CD4-positive, alpha-beta T cell treated with Interleukin-17A for 4 hours (primary cell): ENCODE data around the gene LGALS4.
"Not testable (repeated sequence)": the region's sequence is repeated elsewhere in the genome, so short reads cannot be mapped to it uniquely, and the experiment has no call there.

Source experiments
- DNase-seq: peaks from one replicate; pipeline ENCODE4 v3.0.0-alpha.2; 2020; ENCODE audit warnings: mixed read lengths

LGALS4 gene

DNA sequence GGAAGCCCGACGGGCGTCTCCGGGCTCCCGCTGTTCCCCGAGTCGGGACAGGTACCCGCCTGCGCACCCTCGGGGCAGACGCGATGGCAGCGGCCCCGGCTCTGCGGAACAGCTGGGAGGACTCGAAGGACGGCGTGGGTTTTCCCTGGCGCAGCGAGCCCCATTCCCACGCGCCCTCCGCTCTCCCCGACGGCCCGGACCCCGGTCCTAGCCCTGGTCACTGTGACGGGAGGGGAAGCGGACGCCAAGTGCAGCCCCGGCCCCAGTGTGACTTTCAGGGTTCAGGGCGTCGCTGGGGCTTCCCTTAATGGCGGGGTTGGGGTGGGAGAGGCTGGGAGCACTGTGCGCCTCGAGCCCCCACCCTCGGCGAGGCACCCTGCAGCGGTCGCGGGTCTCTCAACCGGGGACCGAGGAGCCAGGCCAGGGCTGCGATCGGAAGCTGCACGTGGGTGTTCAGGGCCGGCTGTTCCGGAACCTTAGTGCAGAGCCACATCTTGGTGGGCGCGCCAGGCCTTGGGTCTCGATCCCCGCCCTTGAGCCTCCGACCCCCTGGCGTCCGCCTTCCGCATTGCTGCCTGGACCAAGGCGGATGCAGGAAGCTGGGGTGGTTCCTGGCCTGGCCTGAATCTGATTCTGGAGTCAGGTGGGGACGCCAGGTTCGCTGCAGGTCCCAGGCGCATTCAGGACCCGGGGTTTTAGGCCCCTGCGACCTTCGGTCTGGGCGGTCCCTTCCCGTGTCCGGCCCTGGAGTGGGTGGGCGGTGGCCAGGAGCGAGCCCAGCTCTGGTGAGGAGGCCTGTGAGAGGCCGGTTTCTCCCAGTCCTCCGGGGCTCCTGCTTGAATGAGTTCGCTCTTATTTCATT lies 20.3 kb downstream of the LGALS4 start:
- DNase-seq, result peak; percentile 59

DNA sequence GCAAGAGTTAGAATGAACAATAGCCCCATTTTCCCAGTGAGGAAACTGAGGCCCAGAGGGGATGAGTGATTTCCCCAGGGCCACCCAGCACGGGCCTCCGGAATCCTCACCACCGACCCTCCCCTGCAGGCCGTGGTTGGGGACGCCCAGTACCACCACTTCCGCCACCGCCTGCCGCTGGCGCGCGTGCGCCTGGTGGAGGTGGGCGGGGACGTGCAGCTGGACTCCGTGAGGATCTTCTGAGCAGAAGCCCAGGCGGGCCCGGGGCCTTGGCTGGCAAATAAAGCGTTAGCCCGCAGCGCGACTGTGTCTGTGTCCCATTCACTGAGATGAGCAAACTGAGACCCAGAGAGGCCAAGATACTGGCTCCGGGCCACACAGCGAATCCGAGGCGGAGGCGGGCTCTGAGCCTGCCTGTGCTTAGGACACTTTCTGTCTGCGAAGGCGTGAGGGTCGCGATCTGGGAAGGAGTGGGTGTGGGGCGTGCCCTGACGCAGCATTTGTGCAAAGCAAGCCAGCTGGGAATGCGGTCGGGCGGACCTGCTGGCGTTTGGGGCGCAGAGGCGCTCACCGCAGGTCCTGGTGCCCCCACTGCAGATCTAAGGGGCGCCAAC lies 21.2 kb downstream of the LGALS4 start:
- not testable (repeated sequence) for DNase-seq

DNA sequence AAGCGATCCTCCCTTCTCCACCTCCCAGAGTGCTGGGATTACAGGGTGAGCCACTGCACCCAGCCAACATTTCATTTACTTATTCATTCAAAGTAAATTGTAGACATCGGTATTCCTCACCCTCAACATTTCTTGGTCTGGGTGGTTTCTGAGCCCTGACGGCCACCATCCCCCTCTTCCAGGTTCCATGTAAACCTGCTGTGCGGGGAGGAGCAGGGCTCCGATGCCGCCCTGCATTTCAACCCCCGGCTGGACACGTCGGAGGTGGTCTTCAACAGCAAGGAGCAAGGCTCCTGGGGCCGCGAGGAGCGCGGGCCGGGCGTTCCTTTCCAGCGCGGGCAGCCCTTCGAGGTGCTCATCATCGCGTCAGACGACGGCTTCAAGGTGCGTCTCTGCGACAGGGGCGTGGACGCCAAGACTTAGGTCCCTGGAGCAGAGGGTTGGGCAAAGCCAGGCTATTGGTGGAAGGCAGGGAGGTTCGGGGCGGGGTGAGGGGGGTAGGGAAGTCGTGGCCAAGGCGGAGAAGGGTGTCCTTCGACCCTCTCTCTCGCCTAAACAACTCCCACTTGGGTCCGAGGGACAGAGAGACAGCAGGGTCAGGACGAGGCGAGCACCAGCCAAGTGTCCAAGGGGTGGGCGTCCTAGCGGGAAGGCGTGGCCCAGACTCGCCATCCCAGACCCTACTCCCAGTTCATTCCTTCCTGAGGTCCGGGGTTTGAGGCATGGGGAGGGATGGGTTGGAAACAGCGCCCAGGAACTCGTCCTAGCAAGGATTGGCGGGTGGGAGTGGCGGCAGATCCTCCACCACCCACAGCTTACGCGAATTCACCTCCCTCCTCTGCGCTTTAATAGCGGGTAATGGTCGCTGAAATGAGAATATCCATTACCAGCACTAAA lies 22.0 kb downstream of the LGALS4 start:
- DNase-seq, result not testable (repeated sequence)

DNA sequence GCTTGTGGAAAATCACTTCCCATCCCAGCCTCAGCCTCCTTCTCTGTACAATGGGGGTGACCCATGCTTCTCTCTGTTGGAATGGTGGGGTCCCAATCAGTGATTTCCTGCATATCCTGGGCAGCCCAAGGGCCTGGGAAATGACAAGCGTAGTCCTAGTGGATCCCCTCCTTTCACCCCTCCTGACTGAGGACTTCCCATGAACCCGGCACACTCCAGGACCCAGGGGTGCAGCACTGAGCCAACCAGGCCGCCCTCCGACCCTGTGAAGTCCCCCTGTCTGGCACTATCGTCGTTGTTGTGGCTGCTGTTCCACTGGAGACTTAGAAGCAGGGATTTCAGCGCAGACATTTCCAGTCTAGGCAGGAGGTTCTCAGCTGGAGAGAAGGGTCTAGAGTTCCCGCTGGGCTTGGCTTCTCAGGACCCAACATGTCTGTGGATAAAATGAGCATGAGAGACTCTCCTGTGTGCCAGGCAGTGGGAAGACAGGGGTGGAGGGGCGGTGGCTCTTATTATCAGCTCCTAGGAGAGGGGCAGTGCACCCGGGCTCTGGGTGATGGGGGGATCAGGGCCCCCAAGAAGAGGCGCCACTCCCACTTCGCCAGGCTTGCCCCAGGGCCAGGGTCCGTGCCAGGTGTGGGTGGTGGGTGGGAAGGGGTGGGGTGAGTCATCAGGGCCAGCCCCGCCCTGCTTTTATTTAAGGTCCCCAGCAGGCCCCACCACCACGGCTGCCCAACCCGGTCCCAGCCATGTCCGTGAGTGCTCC lies 24.1 kb downstream of the LGALS4 start, which contains the start of gene LGALS7B:
TSS of gene LGALS7B (plus strand) at position 723 of the 766 bp plus-strand sequence. CDS start at position 750, 27 bp downstream.
- no peak for DNase-seq

DNA sequence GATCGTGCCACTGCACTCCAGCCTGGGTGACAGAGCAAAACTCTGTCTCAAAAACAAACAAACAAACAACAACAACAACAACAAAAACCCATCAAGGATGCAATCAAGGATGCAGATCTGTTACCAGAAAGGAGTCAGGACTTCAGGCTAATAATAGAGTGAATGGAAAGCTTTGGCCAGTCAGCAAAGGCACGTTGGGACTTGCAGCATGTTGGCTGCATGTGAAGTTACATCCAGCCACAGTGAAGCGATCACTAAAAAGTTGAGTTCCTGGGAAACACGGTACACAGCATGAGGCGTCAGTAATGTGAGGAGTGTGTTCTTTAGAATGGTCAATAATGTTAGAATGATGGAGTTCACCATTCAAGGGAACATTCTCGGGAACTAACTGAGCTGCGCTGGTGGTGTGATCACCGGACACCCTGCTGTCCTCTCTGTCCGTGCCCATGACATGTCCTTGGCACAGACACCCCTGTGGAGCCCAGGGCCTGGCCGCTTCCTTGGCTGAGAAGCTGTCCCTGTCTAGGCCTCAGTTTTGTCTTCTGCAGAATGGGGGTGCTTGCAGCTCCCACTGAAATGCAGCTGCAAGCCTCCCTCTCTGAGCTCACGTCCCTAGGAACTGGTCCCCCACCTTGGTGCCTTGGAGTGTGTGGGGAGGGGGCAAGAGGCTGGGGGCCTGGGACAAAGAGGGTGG lies 26.0 kb downstream of the LGALS4 start:
- no peak for DNase-seq

DNA sequence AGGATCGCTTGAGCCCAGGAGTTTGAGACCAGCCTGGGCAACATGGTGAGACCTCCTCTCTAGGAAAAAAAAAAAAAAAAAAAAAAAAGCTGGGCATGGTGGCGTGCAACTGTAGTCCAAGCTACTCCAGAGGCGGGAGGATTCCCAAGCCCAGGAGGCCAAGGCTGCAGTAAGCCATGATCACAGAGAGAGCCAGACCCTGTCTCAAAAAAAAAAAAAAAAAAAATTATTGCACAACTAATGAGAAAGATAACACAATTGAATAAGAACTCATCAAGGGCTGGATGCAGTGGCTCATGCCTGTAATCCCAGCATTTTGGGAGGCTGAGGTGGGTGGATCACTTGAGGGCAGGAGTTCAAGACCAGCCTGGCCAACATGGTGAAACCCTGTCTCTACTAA lies 26.7 kb downstream of the LGALS4 start:
- DNase-seq, result not testable (repeated sequence)

DNA sequence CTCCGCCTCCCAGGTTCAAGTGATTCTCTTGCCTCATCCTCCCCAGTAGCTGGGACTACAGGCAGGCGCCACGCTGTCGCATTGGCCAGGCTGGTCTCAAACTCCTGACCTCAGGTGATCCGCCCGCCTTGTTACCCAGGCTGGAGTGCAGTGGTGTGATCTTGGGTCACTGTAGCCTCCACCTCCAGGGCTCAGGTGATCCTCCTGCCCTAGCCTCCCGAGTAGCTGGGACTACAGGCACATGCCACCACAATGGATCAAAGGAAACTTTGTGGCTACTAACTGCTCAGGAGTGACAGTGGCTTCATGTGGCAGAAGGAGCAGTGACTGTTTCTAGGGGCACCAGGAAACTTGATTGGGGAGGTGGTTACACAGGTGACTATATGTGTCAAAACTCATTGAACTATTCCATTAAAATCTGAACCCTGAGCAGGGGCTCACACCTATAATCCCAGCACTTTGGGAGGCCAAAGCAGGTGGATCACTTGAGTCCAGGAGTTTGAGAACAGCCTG lies 27.5 kb downstream of the LGALS4 start:
- no peak for DNase-seq

DNA sequence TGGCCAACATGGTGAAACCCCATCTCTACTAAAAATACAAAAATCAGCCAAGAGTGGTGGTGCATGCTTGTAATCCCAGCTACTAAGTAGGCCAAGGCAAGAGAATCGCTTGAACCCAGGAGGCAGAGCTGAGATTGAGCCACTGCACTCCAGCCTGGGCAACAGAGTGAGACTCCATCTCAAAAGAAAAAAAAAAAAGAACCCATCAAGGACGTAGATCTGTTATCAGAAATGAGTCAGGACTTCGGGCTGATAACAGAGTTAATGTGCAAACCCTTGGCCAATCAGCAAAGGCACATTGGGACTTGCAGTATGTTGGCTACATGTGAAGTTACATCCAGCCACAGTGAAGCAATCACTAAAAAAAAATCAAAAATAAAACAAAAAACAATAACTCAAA lies 28.5 kb downstream of the LGALS4 start:
- DNase-seq, result no peak

DNA sequence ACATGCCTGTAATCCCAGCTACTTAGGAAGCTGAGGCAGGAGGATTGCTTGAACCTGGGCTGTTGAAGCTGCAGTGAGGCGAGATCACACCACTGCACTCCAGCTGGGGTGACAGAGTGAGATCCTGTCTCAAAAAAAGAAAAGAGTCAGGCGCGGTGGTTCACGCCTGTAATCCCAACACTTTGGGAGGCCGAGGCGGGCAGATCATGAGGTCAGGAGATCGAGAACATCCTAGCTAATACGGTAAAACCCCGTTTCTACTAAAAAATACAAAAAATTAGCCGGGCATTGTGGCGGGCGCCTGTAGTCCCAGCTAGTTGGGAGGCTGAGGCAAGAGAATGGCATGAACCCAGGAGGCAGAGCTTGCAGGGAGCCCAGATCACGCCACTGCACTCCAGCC lies 30.5 kb downstream of the LGALS4 start:
- not testable (repeated sequence) for DNase-seq

DNA sequence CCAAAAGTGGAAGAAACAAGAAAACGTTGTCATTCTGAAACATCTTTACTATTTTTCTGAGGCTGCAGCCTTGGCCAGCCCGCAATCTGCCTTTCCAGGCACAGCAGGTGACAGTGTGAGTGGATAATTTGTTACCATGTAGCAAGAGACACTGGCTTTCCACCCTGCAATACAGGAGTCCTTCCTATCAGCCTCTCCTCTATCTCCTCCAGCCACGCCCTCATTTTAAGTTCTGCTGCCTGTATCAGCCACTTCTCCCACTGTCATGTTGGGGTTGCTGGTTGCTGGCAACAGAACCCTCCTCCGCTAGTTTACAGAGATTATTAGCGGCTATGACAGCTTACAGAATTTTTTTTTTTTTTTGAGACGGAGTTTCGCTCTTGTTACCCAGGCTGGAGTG lies 31.7 kb downstream of the LGALS4 start:
- no peak for DNase-seq

DNA sequence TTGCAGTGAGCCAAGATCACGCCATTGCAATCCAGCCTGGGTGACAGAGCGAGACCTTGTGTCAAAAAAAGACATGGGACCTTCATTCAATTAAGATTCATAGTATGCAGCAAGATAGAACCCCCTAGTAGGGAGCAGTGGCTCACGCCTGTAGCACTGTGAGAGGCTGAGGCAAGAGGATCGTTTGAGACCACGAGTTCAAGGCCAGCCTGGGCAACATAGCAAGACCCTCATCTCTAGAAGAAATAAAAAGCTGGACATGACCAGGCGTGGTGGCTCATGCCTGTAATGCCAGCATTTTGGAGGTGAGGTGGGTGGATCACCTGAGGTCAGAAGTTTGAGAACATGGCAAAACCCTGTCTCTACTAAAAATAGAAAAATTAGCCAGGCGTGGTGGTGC lies 32.3 kb downstream of the LGALS4 start:
- no peak for DNase-seq

DNA sequence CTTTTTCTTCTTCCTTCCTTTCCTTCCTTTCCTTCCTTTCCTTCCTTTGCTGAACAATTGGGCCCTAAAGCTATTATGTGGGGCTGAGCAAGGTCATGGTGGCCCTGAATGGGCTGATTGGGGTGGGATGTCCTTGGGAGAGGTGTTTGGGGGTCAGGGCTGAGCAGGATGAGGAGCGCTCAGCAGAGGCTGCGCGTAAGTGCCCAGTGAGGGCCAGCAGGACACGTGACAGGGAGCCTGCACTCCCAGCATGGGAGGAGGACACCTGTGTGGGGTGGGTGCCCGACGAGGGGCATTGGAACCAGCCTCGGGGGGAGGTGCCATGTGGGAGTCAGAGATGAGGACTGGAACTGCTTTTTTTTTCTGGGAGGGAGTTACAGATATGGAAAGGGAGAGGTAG lies 34.0 kb downstream of the LGALS4 start:
- DNase-seq, result no peak

DNA sequence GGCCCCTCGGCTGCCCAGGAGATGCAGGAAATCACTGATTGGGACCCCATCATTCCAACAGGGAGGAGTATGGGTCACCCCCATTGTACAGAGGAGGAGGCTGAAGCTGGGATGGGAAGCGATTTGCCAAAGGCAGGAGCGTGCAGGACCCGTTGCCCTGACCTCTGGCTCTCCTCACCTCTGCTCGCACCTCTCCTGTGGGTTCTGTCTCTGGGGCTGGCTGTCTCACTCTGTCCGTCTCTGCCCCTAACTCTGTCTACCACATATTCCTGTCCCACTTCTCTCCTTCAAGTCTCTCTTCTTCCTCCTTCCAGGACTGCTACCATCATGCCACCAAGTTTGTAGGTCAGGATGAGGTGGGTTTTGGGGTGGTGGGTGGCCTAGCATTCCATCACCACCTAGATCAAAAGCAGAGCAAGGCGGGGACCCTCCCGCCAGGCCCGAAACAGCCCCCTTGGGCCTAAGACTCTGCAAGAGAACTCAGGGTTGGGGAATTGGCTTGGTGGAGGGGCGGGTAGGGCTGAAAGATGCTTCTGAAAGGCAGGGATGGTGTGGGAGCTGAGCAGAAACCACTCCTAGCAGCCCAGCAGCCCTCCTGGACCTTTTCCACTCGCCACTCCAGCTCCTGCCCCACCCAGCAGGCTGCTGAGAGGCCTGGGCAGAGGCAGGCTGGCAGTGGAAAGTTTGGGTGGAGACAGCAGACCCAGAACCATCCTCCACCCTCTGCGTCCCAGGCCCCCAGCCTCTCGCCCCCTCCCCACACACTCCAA lies 38.4 kb downstream of the LGALS4 start:
- DNase-seq, result no peak

DNA sequence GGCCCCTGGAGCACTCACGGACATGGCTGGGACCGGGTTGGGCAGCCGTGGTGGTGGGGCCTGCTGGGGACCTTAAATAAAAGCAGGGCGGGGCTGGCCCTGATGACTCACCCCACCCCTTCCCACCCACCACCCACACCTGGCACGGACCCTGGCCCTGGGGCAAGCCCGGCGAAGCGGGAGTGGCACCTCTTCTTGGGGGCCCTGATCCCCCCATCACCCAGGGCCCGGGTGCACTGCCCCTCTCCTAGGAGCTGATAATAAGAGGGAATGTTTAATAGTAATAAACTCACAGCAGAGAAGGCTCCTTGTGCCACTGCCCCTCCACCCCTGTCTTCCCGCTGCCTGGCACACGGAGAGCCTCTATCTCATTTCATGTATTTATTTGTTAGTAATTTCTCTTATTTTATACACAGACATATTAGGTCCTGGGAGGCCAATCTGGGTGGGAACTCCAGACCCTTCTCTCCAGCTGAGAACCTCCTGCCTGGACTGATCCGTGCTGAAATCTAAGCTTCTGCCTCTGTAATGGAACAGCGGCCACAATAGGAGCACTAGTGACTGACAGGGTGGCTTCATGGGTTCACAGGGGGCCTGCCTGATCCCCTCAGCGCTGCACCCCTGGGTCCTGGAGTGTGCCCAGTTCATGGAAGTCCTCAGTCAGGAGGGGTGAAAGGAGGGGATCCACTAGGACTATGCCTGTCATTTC lies 39.1 kb downstream of the LGALS4 start, which contains the start of gene LGALS7:
TSS of gene LGALS7 (minus strand) at position 49 of the 709 bp plus-strand sequence. CDS start at position 24, 25 bp downstream.
- no peak for DNase-seq

DNA sequence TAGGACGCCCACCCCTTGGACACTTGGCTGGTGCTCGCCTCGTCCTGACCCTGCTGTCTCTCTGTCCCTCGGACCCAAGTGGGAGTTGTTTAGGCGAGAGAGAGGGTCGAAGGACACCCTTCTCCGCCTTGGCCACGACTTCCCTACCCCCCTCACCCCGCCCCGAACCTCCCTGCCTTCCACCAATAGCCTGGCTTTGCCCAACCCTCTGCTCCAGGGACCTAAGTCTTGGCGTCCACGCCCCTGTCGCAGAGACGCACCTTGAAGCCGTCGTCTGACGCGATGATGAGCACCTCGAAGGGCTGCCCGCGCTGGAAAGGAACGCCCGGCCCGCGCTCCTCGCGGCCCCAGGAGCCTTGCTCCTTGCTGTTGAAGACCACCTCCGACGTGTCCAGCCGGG lies 41.2 kb downstream of the LGALS4 start:
- not testable (repeated sequence) for DNase-seq

DNA sequence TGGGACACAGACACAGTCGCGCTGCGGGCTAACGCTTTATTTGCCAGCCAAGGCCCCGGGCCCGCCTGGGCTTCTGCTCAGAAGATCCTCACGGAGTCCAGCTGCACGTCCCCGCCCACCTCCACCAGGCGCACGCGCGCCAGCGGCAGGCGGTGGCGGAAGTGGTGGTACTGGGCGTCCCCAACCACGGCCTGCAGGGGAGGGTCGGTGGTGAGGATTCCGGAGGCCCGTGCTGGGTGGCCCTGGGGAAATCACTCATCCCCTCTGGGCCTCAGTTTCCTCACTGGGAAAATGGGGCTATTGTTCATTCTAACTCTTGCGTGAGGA lies 41.8 kb downstream of the LGALS4 start:
- not testable (repeated sequence) for DNase-seq

DNA sequence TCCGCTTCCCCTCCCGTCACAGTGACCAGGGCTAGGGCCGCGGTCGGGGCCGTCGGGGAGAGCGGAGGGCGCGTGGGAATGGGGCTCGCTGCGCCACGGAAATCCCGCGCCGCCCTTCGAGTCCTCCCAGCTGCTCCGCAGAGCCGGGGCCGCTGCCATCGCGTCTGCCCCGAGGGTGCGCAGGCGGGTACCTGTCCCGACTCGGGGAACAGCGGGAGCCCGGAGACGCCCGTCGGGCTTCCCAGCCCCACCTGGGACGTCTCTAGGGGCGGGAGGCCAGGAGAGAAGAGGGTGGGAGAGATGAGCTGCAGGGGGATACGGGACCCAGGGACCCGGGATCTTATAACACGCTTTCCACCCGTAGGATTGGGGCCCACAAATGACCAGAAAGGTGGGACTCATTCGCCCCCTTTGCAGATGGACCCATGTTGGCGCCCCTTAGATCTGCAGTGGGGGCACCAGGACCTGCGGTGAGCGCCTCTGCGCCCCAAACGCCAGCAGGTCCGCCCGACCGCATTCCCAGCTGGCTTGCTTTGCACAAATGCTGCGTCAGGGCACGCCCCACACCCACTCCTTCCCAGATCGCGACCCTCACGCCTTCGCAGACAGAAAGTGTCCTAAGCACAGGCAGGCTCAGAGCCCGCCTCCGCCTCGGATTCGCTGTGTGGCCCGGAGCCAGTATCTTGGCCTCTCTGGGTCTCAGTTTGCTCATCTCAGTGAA lies 42.4 kb downstream of the LGALS4 start:
- DNase-seq, result not testable (repeated sequence)

DNA sequence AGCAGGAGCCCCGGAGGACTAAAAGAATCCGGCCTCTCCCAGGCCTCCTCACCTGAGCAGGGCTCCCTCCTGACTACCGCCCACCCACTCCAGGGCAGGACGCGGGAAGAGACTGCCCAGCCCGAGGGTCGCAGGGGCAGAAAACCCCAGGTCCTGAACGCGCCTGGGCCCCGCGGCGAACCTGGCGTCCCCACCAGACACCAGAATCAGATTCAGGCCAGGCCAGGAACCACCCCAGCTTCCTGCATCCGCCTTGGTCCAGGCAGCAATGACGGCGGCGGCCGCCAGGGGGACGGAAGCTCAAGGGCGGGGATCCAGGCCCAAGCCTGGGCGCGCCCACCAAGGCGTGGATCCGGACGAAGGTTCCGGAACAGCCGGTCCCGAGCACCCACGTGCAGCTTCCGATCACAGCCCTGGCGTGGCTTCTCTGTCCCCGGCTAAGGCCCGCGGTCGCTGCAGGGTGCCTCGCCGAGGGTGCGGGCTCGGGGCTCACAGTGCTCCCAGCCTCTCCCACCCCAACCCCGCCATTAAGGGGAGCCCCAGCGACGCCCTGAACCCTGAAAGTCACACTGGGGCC lies 43.0 kb downstream of the LGALS4 start:
- peak; percentile 94 for DNase-seq
